H1 (cell line): Measurements from ENCODE around the gene SNCAIP. TPM values are rescaled to one million over a fixed set of nuclear protein-coding genes. Genes with fewer than 3 reads are reported as not detected.

Source experiments
- CTCF ChIA-PET: fragments of 300-600 bp; sonication (Branson Sonifier 250); formaldehyde crosslinking; loops from one replicate; lab custom pipeline; 2021; ENCODE audit not compliant: partially characterized antibody; lab: Charles Lee
- POLR2A ChIA-PET: fragments of 300-600 bp; sonication (Branson Sonifier 250); formaldehyde crosslinking; loops from one replicate; lab custom pipeline; 2021; ENCODE audit warnings: inconsistent platforms; ENCODE audit not compliant: partially characterized antibody; lab: Charles Lee
- DNase-seq, 2 experiments: peaks; one replicate each; pipeline versions ENCODE4 v3.0.0 to v3.0.0-alpha.2; 2010 to 2022; ENCODE audit warnings: low spot score in 2 of 2, low read depth in 1 of 2, mixed read lengths in 1 of 2
- FAIRE-seq: peaks from 2 replicates; lab custom pipeline; 2011; peaks lifted over from hg19 to GRCh38; lab: Jason Lieb, UNC
- H2AFZ ChIP-seq: 2 replicates; pipeline ENCODE4 v1.8.1; 2012; ENCODE audit warnings: low read length, inconsistent platforms
- H2AK5ac ChIP-seq: 2 replicates; pipeline ENCODE4 v1.6.1; 2013; ENCODE audit warnings: low read depth, low read length
- H2BK120ac ChIP-seq: replicated peaks from 2 replicates; pipeline ENCODE3; 2013; ENCODE audit warnings: low read depth, low read length, inconsistent platforms
- H2BK12ac ChIP-seq: 2 replicates; pipeline ENCODE4 v1.6.1; 2013; ENCODE audit warnings: low read depth, low read length
- H2BK15ac ChIP-seq: 2 replicates; pipeline ENCODE4 v1.6.1; 2013; ENCODE audit warnings: low read length
- H2BK20ac ChIP-seq: 2 replicates; pipeline ENCODE4 v1.6.1; 2013; ENCODE audit warnings: low read length
- H2BK5ac ChIP-seq: 2 replicates; pipeline ENCODE4 v1.6.1; 2013; ENCODE audit warnings: low read depth, low read length
- H3K14ac ChIP-seq: 2 replicates; pipeline ENCODE4 v1.6.1; 2013; ENCODE audit warnings: inconsistent platforms; ENCODE audit not compliant: insufficient read length
- H3K18ac ChIP-seq: 2 replicates; pipeline ENCODE4 v1.6.1; 2013; ENCODE audit warnings: low read length; ENCODE audit errors: extremely low read depth
- H3K23ac ChIP-seq: 2 replicates; pipeline ENCODE4 v1.6.1; 2013; ENCODE audit warnings: inconsistent platforms; ENCODE audit not compliant: insufficient read length
- H3K23me2 ChIP-seq: 2 replicates; pipeline ENCODE4 v1.6.1; 2013; ENCODE audit warnings: low read depth, low read length
- H3K27ac ChIP-seq: 2 replicates; pipeline ENCODE4 v1.6.1; 2011; ENCODE audit warnings: low read depth, low read length, inconsistent platforms
- H3K27me3 ChIP-seq, 4 experiments: replicated peaks in 1 of 4; 1 replicate in 1 of 4; 2 replicates in 3 of 4; pipeline versions ENCODE4 v1.6.1 to v1.8.1; 2011 to 2013; ENCODE audit warnings: low read length in 3 of 4, mild to moderate bottlenecking in 3 of 4, inconsistent platforms in 2 of 4, mixed read lengths in 2 of 4, moderate library complexity in 1 of 4; ENCODE audit not compliant: control insufficient read depth in 3 of 4, insufficient read depth in 3 of 4; ENCODE audit errors: extremely low read depth in 1 of 4
- H3K36me3 ChIP-seq, 4 experiments: 2 replicates each; pipeline versions ENCODE4 v1.6.1 to v1.8.1; 2011 to 2013; ENCODE audit warnings: mild to moderate bottlenecking in 4 of 4, low read length in 3 of 4, moderate library complexity in 2 of 4, control low read depth in 1 of 4, inconsistent platforms in 1 of 4; ENCODE audit not compliant: insufficient read depth in 4 of 4, control insufficient read depth in 2 of 4
- H3K4ac ChIP-seq: replicated peaks from 2 replicates; pipeline ENCODE3; 2013; ENCODE audit warnings: low read length, low read depth, mixed read lengths, inconsistent platforms; ENCODE audit not compliant: insufficient read length
- H3K4me1 ChIP-seq, 4 experiments: replicated peaks in 1 of 4; 1 replicate in 1 of 4; 2 replicates in 3 of 4; pipeline versions ENCODE4 v1.6.1 to v1.8.1; 2011 to 2013; ENCODE audit warnings: low read length in 3 of 4, inconsistent platforms in 2 of 4, mixed read lengths in 1 of 4; ENCODE audit not compliant: insufficient read depth in 4 of 4, control insufficient read depth in 3 of 4
- H3K4me2 ChIP-seq, 2 experiments: 2 replicates each; pipeline versions ENCODE4 v1.6.1 to v1.8.1; 2011 to 2013; ENCODE audit warnings: low read depth in 2 of 2, low read length in 2 of 2, control low read depth in 1 of 2, inconsistent platforms in 1 of 2, mild to moderate bottlenecking in 1 of 2; ENCODE audit not compliant: insufficient read depth in 1 of 2
- H3K4me3 ChIP-seq, 4 experiments: fragments of 200-600, 300-600 bp in 1 of 4; sonication (generic), shearing (Covaris generic), sonication (Bioruptor Twin) in 1 of 4; 2 replicates each; pipeline versions ENCODE4 v1.5.1 to v1.8.1; 2011 to 2016; ENCODE audit warnings: low read length in 4 of 4, low read depth in 3 of 4, control low read depth in 2 of 4, inconsistent platforms in 2 of 4, mild to moderate bottlenecking in 2 of 4, mixed read lengths in 1 of 4, moderate library complexity in 1 of 4; ENCODE audit not compliant: insufficient read depth in 2 of 4; ENCODE audit errors: extremely low read depth in 1 of 4
- H3K56ac ChIP-seq: replicated peaks from 2 replicates; pipeline ENCODE3; 2013; ENCODE audit warnings: low read depth, mild to moderate bottlenecking, mixed read lengths, low read length, inconsistent platforms; ENCODE audit not compliant: insufficient read length
- H3K79me1 ChIP-seq: 2 replicates; pipeline ENCODE4 v1.6.1; 2013; ENCODE audit warnings: low read depth, low read length, control low read depth
- H3K79me2 ChIP-seq, 2 experiments: 2 replicates each; pipeline versions ENCODE4 v1.6.1 to v1.8.1; 2012 to 2013; ENCODE audit warnings: low read length in 2 of 2, mild to moderate bottlenecking in 2 of 2, inconsistent platforms in 1 of 2; ENCODE audit not compliant: insufficient read depth in 2 of 2, control insufficient read depth in 1 of 2
- H3K9ac ChIP-seq, 4 experiments: replicated peaks in 1 of 4; 1 replicate in 1 of 4; 2 replicates in 3 of 4; pipeline versions ENCODE4 v1.6.1 to v1.8.1; 2011 to 2013; ENCODE audit warnings: low read depth in 3 of 4, low read length in 3 of 4, control low read depth in 2 of 4, mild to moderate bottlenecking in 2 of 4, moderate library complexity in 2 of 4, inconsistent platforms in 1 of 4; ENCODE audit errors: extremely low read depth in 1 of 4
- H3K9me3 ChIP-seq, 2 experiments: 2 replicates each; pipeline versions ENCODE4 v1.6.1 to v1.8.1; 2012 to 2013; ENCODE audit warnings: mild to moderate bottlenecking in 2 of 2, moderate library complexity in 2 of 2, control low read depth in 1 of 2, inconsistent platforms in 1 of 2, low read depth in 1 of 2, low read length in 1 of 2, mixed read lengths in 1 of 2; ENCODE audit not compliant: insufficient read depth in 2 of 2
- H4K20me1 ChIP-seq, 2 experiments: replicated peaks in 1 of 2; 2 replicates each; pipeline versions ENCODE3 to v1.8.1; 2011 to 2013; ENCODE audit warnings: inconsistent platforms in 2 of 2, low read length in 2 of 2, mild to moderate bottlenecking in 1 of 2; ENCODE audit not compliant: insufficient read depth in 2 of 2, control insufficient read depth in 1 of 2
- H4K5ac ChIP-seq: 2 replicates; pipeline ENCODE4 v1.6.1; 2013; ENCODE audit warnings: low read length, low read depth, mixed read lengths, inconsistent platforms; ENCODE audit not compliant: insufficient read length
- H4K8ac ChIP-seq: 2 replicates; pipeline ENCODE4 v1.8.0; 2013; ENCODE audit warnings: mild to moderate bottlenecking, moderate library complexity, low read length, inconsistent platforms; ENCODE audit not compliant: insufficient read depth; ENCODE audit errors: extremely low read depth
- H4K91ac ChIP-seq: replicated peaks from 2 replicates; pipeline ENCODE3; 2013; ENCODE audit warnings: low read length, mixed read lengths, inconsistent platforms; ENCODE audit not compliant: insufficient read length
- KDM1A ChIP-seq: fragments of 200-600, 300-600 bp; sonication (generic); IDR thresholded peaks from 2 replicates; pipeline ENCODE4 v1.7.1; 2016; ENCODE audit warnings: mild to moderate bottlenecking, low read length, borderline replicate concordance
- WGBS, 2 experiments: shearing (Covaris generic) in 1 of 2; methylation state at CpG; one replicate each; pipeline versions ENCODE4 v1.1.6 to v1.1.7; 2013 to 2015; ENCODE audit warnings: low lambda C conversion rate in 2 of 2, mixed read lengths in 2 of 2, inconsistent platforms in 1 of 2, low coverage in 1 of 2, missing lambda C conversion rate in 1 of 2; ENCODE audit not compliant: insufficient replicate concordance in 2 of 2, insufficient coverage in 1 of 2, insufficient read length in 1 of 2; ENCODE audit errors: extremely low coverage in 1 of 2, missing lambda C conversion rate in 1 of 2; 5-methylcytosine and 5-hydroxymethylcytosine counted together
- polyA plus RNA-seq, 7 experiments: library from polyadenylated mRNA; depleted of rRNA in 3 of 7; stranded (reverse) in 5 of 7; unstranded in 2 of 7; fragments of >200 nt in 5 of 7; fragments of 200-250 nt in 2 of 7; gene quantifications; 1 replicate in 5 of 7; 2 replicates in 1 of 7; 4 replicates in 1 of 7; pipeline versions ENCODE4 v1.2.1 to v1.2.3, GENCODE V29; 2011 to 2013; ENCODE audit warnings: missing spikeins in 2 of 7, mixed read lengths in 2 of 7
- total RNA-seq: library from RNA; stranded (reverse); fragmentation: NEBNext Ultra II Directional; extraction: Animal tissue kit (Norgen Biotek cat#: 25700); gene quantifications from 2 replicates; pipeline ENCODE4 v1.2.1, GENCODE V29; 2021

SNCAIP gene
- total and polyA plus RNA-seq, 2 of the 8 experiments (the other 6 are each of a cell fraction or from before 2014, with no cell fraction given) = 3.9 to 9.0 TPM

DNA sequence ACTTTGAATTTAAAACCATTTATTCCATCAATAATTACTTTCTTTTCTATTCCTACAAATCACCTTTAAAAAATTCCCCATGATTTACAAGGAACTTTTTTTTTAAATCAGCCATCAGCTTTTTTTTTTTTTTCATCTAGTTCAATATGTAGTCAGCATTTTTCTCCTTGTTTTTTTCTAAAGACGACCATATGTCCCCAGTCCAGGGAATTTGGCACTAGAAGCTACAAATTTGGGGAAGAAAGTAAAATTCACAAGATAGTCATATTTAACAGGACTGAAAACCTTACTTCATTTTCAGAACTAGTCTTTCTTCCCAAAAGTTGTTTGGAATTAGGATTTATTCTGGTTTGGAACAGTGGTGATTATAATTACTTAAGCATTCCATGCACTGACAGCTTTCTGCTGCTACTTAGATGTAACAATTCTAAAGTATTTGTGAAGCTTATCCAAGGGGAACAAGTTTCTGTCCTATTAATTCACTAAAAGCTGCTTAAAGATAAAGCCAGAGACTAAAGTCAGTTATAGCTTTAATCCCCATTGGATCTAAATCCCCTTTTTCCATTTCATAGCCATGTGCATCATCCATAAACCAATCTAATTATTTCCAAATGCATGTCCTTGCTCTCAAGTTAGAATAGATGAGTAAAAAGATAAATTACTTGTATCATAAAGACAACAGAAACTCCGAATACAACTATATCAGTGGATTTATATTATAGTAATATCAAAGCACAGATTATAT lies 7.4 kb upstream of the SNCAIP start:
- no peak overlapping the region for H3K18ac ChIP-seq
- no peak overlapping the region for H3K4me3 ChIP-seq
- no peak for TF ChIP-seq KDM1A
- TF ChIP-seq, all 59 proteins: peak for 0
- H3K36me3 ChIP-seq = no peaks in the 10 kb centered on the region
- WGBS, 2 experiments = 90% methylated on average over 2 of the region's 2 CpGs; no CpG with 5 or more reads in 1 of the 2 experiments
- H2BK15ac ChIP-seq = no peak overlapping the region
- no peaks in the 10 kb centered on the region for H3K79me2 ChIP-seq
- H3K9ac ChIP-seq = no peak overlapping the region
- H2AFZ ChIP-seq = no peak overlapping the region
- no peak overlapping the region for H4K8ac ChIP-seq
- no peak overlapping the region for H4K5ac ChIP-seq
- H3K56ac ChIP-seq = no peak overlapping the region
- no peaks in the 10 kb centered on the region for H4K20me1 ChIP-seq
- no peak overlapping the region for H3K4me2 ChIP-seq
- CTCF ChIA-PET = interaction anchor here (0.7 to 2.1 kb wide), 3 partner anchors 9 to 18 kb away, joined by 3 to 12 read pairs (median 3); no protein-coding TSS in a partner anchor
- H3K4ac ChIP-seq = no peak overlapping the region
- no peaks in the 10 kb centered on the region for H3K79me1 ChIP-seq
- H3K23me2 ChIP-seq = no peaks in the 10 kb centered on the region
- DNase-seq (no peak), FAIRE-seq (no peak)
- no peaks in the 10 kb centered on the region for H3K4me1 ChIP-seq
- no peak overlapping the region for H2BK12ac ChIP-seq
- no peaks in the 10 kb centered on the region; a peak in 1 of 4 replicates for H3K9me3 ChIP-seq
- H2BK5ac ChIP-seq = no peak overlapping the region
- H2BK20ac ChIP-seq = no peak overlapping the region
- POLR2A ChIA-PET = no interaction called here
- H3K14ac ChIP-seq = no peak overlapping the region
- H4K91ac ChIP-seq = no peak overlapping the region
- H3K27ac ChIP-seq = no peak overlapping the region
- no peak overlapping the region for H3K23ac ChIP-seq
- no peak overlapping the region for H2BK120ac ChIP-seq
- H3K27me3 ChIP-seq = no peaks in the 10 kb centered on the region; a peak in 1 of 7 replicates
- H2AK5ac ChIP-seq = no peak overlapping the region
